Pancreas (tissue), 10 donors: ENCODE data around the gene WASF2. TPM values are rescaled to one million over a fixed set of nuclear protein-coding genes. Genes with fewer than 3 reads are reported as not detected.

ENCODE experiments used
- ATAC-seq, 4 donors: fragments of 200-7000 bp; cut with Tn5 transposase; one replicate each; pipeline versions ENCODE4 v1.8.0 to v1.9.1; 2020; ENCODE audit warnings: mild to moderate bottlenecking in 4 of 4, moderate library complexity in 4 of 4
- DNase-seq, 6 donors: peaks; one replicate each; pipeline ENCODE4 v3.0.0-alpha.2; 2020
- FAIRE-seq: peaks from 2 replicates; lab custom pipeline; 2012; peaks lifted over from hg19 to GRCh38; lab: Jason Lieb, UNC
- H3K27ac ChIP-seq, 4 donors: fragments of 200-600 bp; sonication (generic); 1 replicate in 3 of 4; 2 replicates in 1 of 4; pipeline versions ENCODE4 v1.5.0 to v1.8.0; 2020
- H3K27me3 ChIP-seq, 4 donors: fragments of 200-600 bp; one replicate each; pipeline ENCODE4 v1.8.0; 2021
- H3K36me3 ChIP-seq, 3 donors: fragments of 200-600 bp; sonication (generic) in 1 of 3; one replicate each; pipeline versions ENCODE4 v1.5.0 to v1.8.0; 2020 to 2021
- H3K4me1 ChIP-seq, 3 donors: fragments of 200-600 bp; one replicate each; pipeline ENCODE4 v1.8.0; 2021
- H3K4me3 ChIP-seq, 4 donors: fragments of 200-600 bp; sonication (generic) in 2 of 4; one replicate each; pipeline versions ENCODE4 v1.5.0 to v1.8.0; 2020 to 2021
- H3K9me3 ChIP-seq, 4 donors: fragments of 200-600 bp; one replicate each; pipeline ENCODE4 v1.8.0; 2021
- WGBS, 2 donors: extraction: QIAGEN DNeasy Blood & Tissue Kit; methylation state at CpG; one replicate each; pipeline ENCODE4 v1.1.7; 2013; 5-methylcytosine and 5-hydroxymethylcytosine counted together
- intact Hi-C, 3 donors: fragments of 100-400 bp; cut with DNase I; formaldehyde crosslinking; loops; one replicate each; pipeline versions ENCODE4 v1.11.1 to v1.14.2; 2022
- polyA plus RNA-seq, 2 donors: library from polyadenylated mRNA; stranded (reverse); fragments of 200-250 nt; gene quantifications; one replicate each; pipeline ENCODE4 v1.2.3, GENCODE V29; 2013
- total RNA-seq, 6 donors: library from RNA; stranded (reverse); fragmentation: NEBNext Ultra II Directional in 4 of 6; extraction: Animal tissue kit (Norgen Biotek cat#: 25700) in 4 of 6; gene quantifications; one replicate each; pipeline versions ENCODE4 v1.2.1 to v1.2.4, GENCODE V29; 2021 to 2023
- TF ChIP-seq, protein P1 (sequence below), 4 donors: fragments of 200-600 bp; sonication (generic) in 3 of 4; IDR thresholded peaks; one replicate each; pipeline versions ENCODE4 v1.5.0 to v1.8.0; 2021; ENCODE audit warnings: antibody characterized with exemption in 4 of 4
- donor health status: healthy with polysubstance abuse.
- donor health status: DM: no; HTN: no; CAD: no; lungs with moderate emphysema.
- donor health status: DM: no; HTN: no; CAD: no.
- donor health status: control.
- donor health status: control.
- donor health status: Bipolar disorder and iron deficiency.
- donor health status: DM: yes; HTN: yes; CAD: no.
- donor health status: DM: no; HTN: no; CAD: no.
- donor health status: DM: no; HTN: no; CAD: no.
- donor health status: DM: yes; HTN: yes; CAD: no.

Gene WASF2
- total and polyA plus RNA-seq, 8 donors = 13.5 to 83.2 (median 51.4) TPM

DNA sequence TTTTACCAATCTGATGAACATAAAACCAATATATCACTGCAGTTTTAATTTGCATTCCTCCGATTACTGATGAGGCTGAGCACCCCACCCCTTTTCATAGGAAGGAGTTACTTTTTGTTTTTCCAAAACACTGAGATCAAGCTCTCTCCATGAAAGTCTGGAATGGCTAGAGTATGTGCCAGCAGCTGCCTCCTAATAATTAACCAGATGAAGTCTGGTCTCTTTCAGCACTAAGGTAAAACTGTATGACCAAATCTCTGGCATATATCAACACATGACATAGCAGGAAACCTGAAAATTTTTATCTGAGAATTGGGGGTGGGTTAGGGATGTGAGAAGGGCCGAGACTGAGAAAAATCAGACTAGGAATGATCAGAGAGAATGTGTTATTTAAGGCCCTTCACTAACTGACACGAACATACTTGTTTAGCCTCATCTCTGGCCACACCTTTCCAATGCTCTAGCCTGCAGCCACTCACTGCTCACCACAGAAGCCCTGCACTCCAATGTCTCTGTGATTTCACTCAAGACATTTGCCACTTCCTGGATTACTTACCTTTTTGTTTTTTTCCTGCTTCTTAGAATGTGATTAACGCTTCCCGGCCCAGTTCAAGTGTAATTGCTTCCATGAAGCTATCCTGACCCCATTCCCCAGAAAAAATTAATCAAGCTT lies 34.7 kb downstream of the WASF2 start:
- TF ChIP-seq, protein P1, sequence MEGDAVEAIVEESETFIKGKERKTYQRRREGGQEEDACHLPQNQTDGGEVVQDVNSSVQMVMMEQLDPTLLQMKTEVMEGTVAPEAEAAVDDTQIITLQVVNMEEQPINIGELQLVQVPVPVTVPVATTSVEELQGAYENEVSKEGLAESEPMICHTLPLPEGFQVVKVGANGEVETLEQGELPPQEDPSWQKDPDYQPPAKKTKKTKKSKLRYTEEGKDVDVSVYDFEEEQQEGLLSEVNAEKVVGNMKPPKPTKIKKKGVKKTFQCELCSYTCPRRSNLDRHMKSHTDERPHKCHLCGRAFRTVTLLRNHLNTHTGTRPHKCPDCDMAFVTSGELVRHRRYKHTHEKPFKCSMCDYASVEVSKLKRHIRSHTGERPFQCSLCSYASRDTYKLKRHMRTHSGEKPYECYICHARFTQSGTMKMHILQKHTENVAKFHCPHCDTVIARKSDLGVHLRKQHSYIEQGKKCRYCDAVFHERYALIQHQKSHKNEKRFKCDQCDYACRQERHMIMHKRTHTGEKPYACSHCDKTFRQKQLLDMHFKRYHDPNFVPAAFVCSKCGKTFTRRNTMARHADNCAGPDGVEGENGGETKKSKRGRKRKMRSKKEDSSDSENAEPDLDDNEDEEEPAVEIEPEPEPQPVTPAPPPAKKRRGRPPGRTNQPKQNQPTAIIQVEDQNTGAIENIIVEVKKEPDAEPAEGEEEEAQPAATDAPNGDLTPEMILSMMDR (IDR thresholded peaks at IDR 0.05) = no peak
- peaks cover 0 to 15% (median 5%) of the 10 kb centered on the region in 3 donors for H3K4me1 ChIP-seq
- peak overlapping the region in 3 of 4 donors; percentile 12 to 53 (median 30) for H3K27ac ChIP-seq
- H3K4me3 ChIP-seq = no peak overlapping the region
- no peaks in the 10 kb centered on the region for H3K36me3 ChIP-seq
- no peaks in the 10 kb centered on the region for H3K9me3 ChIP-seq
- 41 to 50% methylated on average over 5 of the region's 5 CpGs for WGBS, 2 donors
- DNase-seq = no peak
- H3K27me3 ChIP-seq = no peaks in the 10 kb centered on the region
- intact Hi-C loops = no loop called here
- no peak for FAIRE-seq
- ATAC-seq = peak; percentile 60 to 80 (median 72)

DNA sequence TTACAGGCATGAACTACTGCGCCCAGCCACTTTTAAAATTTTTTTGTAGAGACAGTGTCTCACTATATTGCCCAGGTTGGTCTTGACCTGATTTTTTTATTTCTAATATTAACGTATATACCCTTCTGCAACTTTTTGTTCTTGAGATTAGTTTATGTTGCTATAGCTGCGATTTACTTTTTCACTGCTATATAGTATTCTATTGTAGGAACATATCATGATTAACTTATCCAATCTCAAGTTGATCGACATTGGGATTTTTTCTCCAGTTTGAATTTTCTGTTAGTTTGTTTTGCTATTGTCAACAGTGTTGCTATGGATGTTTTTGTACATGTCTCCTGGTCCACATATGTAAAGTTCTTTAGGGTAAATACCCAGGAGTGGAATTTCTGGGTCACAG lies 35.4 kb downstream of the WASF2 start:
- DNase-seq (no peak), ATAC-seq (no peak), FAIRE-seq (no peak)
- Histone ChIP-seq H3K36me3 (no peaks in the 10 kb centered on the region), H3K4me1 (peaks cover 0 to 10% (median 5%) of the 10 kb centered on the region in 3 donors), H3K9me3 (no peaks in the 10 kb centered on the region), H3K27ac (peak overlapping the region in 2 of 4 donors; percentile 30 to 53), H3K27me3 (no peaks in the 10 kb centered on the region), H3K4me3 (no peak overlapping the region)
- 90 to 93% methylated on average over 4 of the region's 4 CpGs for WGBS, 2 donors
- TF ChIP-seq, protein P1 (IDR thresholded peaks at IDR 0.05) = no peak
- intact Hi-C loops = no loop called here

DNA sequence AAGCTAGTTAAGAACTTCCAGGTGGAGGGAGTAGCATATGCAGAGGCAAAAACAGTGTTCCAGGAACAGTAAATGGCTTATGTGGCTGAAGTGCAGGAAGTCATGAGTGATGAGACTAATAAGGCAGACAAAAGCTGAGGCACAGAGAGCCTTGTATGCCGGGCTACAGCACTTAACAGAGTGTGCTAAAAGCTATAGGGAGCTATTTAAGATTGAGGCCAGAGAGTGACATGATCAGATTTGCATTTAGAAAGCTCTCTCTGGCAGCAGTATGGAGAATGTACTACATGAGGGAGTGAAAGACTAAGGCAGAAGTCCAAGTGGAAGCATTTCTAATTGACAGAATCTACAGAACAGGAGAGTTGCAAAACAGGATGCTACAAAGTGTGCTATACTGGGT lies 38.6 kb downstream of the WASF2 start:
- no peaks in the 10 kb centered on the region for H3K9me3 ChIP-seq
- H3K4me1 ChIP-seq = peaks cover 0 to 10% (median 5%) of the 10 kb centered on the region in 3 donors
- TF ChIP-seq, protein P1 (IDR thresholded peaks at IDR 0.05) = no peak
- 70 to 72% methylated on average over 1 of the region's 1 CpG for WGBS, 2 donors
- no peaks in the 10 kb centered on the region for H3K27me3 ChIP-seq
- FAIRE-seq (no peak), ATAC-seq (peak in 1 of 4 donors; percentile 50), DNase-seq (no peak)
- H3K27ac ChIP-seq = no peak overlapping the region
- H3K4me3 ChIP-seq = no peak overlapping the region
- intact Hi-C loops = no loop called here
- no peaks in the 10 kb centered on the region for H3K36me3 ChIP-seq

DNA sequence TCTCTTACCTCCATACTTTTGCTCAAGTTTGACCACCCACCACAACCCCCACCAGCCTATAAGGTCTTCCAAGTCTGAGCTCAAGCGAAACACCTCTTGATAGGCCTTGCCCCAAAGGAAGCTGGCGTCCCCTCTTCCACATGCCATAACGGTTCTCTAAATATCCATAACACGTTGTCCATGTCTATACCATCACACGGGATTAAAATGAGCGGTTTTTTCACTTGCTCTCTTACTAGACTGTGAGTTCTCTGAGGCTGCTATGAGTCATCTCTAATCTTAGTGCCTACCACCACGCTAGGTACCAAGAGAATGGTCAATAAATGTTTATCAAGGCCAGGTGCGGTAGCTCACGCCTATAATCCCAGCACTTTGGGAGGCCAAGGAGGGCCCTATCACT lies 41.0 kb downstream of the WASF2 start:
- 86 to 87% methylated on average over 9 of the region's 9 CpGs for WGBS, 2 donors
- Histone ChIP-seq H3K9me3 (no peaks in the 10 kb centered on the region), H3K4me3 (no peak overlapping the region), H3K4me1 (no peaks in the 10 kb centered on the region), H3K36me3 (no peaks in the 10 kb centered on the region), H3K27me3 (no peaks in the 10 kb centered on the region), H3K27ac (no peak overlapping the region)
- intact Hi-C loops = no loop called here
- DNase-seq (no peak), ATAC-seq (peak in 1 of 4 donors; percentile 40), FAIRE-seq (no peak)
- TF ChIP-seq, protein P1 (IDR thresholded peaks at IDR 0.05) = no peak

DNA sequence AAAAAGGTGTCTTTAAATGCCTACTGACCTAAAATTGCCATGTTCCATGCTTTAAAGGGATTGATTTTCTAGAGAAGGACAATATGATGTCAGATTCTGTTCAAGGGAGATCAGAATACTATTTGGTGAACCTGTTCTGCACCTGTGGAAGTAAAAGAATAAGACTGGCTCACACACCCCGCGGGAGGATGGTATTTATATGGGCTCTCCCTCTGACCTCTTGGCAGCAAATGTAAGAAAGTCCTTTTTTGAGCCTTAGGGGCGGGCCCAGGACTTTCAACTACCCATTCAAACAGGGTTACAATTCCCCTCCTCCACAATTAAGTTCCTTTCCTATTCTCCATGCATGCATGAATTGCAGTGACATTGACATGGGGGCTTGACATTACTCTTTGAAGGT lies 42.1 kb downstream of the WASF2 start:
- WGBS, 2 donors = 50 to 60% methylated on average over 3 of the region's 3 CpGs
- Histone ChIP-seq H3K36me3 (no peaks in the 10 kb centered on the region), H3K9me3 (no peaks in the 10 kb centered on the region), H3K4me1 (no peaks in the 10 kb centered on the region), H3K4me3 (no peak overlapping the region), H3K27ac (no peak overlapping the region), H3K27me3 (no peaks in the 10 kb centered on the region)
- DNase-seq (no peak), ATAC-seq (peak in 1 of 4 donors; percentile 36), FAIRE-seq (no peak)
- TF ChIP-seq, protein P1 (IDR thresholded peaks at IDR 0.05) = no peak
- intact Hi-C loops = no loop called here
